Measurements from ENCODE around the gene NELFE. TPM values are rescaled to one million over a fixed set of nuclear protein-coding genes. Genes with fewer than 3 reads are reported as not detected.
"Not testable (repeated sequence)": the region's sequence is repeated elsewhere in the genome, so short reads cannot be mapped to it uniquely, and the experiment has no call there.

NELFE gene
- total RNA-seq, 1 donor from 2014 or later = 85.8 TPM

- no peak overlapping the region for H3K4me3 Mint-ChIP-seq
- no peaks in the 10 kb centered on the region for H3K9me3 Mint-ChIP-seq
- H3K27me3 Mint-ChIP-seq = peaks cover 3% of the 10 kb centered on the region
- no peaks in the 10 kb centered on the region for H3K36me3 Mint-ChIP-seq (ENCODE audit: low read depth)
- intact Hi-C loops (cut with micrococcal nuclease) = no loop called here
- H3K27ac Mint-ChIP-seq = no peak overlapping the region
- DNase-seq = no peak
- no peaks in the 10 kb centered on the region for H3K4me1 Mint-ChIP-seq
Observed at GRCh38 chr6:31930962-31931361, 27.8 kb downstream of the NELFE start.

DNA sequence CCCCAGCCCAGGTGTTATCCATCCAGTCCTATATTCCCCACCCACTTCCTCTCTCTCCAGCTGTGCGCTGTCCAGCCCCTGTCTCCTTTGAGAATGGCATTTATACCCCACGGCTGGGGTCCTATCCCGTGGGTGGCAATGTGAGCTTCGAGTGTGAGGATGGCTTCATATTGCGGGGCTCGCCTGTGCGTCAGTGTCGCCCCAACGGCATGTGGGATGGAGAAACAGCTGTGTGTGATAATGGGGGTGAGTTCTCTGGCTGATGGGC lies 30.2 kb downstream of the NELFE start:
- Mint-ChIP-seq H3K4me1 (peaks cover 1% of the 10 kb centered on the region), H3K27me3 (peaks cover 3% of the 10 kb centered on the region), H3K36me3 (ENCODE audit: low read depth) (no peaks in the 10 kb centered on the region), H3K4me3 (no peak overlapping the region), H3K27ac (no peak overlapping the region), H3K9me3 (no peaks in the 10 kb centered on the region)
- intact Hi-C loops (cut with micrococcal nuclease) = no loop called here
- no peak for DNase-seq

DNA sequence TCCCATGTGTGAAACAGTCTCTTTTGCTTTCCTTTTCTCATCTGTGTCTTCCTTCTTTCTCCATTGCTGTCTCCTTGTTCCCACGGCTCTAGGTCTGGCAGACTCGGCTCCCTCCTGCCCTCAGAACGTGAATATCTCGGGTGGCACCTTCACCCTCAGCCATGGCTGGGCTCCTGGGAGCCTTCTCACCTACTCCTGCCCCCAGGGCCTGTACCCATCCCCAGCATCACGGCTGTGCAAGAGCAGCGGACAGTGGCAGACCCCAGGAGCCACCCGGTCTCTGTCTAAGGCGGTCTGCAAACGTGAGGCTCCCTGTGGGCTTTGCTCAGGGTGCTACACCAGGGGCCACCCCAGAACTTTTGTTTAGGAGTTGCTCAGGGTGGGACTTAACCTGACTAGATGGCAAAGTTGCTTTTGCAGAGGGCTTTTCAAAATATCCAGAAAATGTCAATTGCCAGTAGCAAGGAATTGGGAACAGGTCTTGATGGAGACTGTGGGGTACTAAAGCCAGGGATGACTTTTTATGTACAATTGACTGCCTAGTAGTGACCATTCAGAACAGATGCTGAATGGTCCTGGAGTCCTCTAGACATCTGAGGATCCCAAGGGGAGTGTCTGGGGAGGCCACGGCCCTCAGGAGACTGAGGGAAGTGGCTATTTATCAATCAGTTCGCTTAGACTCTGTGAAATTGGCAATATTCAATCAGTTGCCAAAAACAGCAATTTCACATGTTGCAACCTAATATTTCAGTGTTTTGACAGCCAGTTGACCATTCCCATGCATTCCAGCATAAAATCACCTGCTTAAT lies 30.7 kb downstream of the NELFE start:
- no peak for DNase-seq
- no peak overlapping the region for H3K27ac Mint-ChIP-seq
- H3K4me3 Mint-ChIP-seq = no peak overlapping the region
- H3K27me3 Mint-ChIP-seq = peaks cover 3% of the 10 kb centered on the region
- intact Hi-C loops (cut with micrococcal nuclease) = no loop called here
- H3K36me3 Mint-ChIP-seq (ENCODE audit: low read depth) = no peaks in the 10 kb centered on the region
- peaks cover 1% of the 10 kb centered on the region for H3K4me1 Mint-ChIP-seq
- no peaks in the 10 kb centered on the region for H3K9me3 Mint-ChIP-seq

GRCh38 chr6:31927242-31927862 lies 31.4 kb downstream of the NELFE start, which contains the start of gene C2:
TSS of gene C2 (plus strand) at chr6:31927717. CDS start at chr6:31927753, 36 bp downstream.
- H3K36me3 Mint-ChIP-seq (ENCODE audit: low read depth) = no peaks in the 10 kb centered on the region
- DNase-seq = no peak
- no peak within 1 kb of the TSS for H3K4me3 Mint-ChIP-seq
- peaks cover 1% of the 10 kb centered on the region for H3K4me1 Mint-ChIP-seq
- H3K27me3 Mint-ChIP-seq = peaks cover 3% of the 10 kb centered on the region
- intact Hi-C loops (cut with micrococcal nuclease) = no loop called here
- no peaks in the 10 kb centered on the region for H3K9me3 Mint-ChIP-seq
- H3K27ac Mint-ChIP-seq = no peak within 1 kb of the TSS

DNA sequence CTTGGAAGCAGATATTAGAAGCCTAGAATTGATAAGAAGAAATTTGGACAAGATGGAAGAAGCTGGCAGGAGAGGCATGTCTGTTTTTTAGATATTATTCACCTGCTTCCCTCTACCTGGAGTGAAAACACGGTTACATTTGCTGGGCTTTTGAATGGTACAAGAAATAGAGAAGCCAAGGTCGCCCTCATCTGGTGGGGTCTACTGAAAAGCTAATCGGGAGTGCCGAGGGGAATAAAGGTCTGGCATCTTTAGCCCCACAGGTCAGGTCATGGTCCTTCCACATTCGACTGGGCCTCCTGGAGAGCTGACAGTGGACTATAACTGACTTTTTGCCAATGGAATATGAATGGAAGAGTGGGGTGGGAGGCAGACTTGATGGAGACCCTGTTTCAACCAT lies 35.8 kb downstream of the NELFE start:
- intact Hi-C loops (cut with micrococcal nuclease) = no loop called here
- no peaks in the 10 kb centered on the region for H3K9me3 Mint-ChIP-seq
- no peak overlapping the region for H3K27ac Mint-ChIP-seq
- no peaks in the 10 kb centered on the region for H3K36me3 Mint-ChIP-seq (ENCODE audit: low read depth)
- H3K4me1 Mint-ChIP-seq = peaks cover 1% of the 10 kb centered on the region
- H3K27me3 Mint-ChIP-seq = peaks cover 2% of the 10 kb centered on the region
- peak; percentile 65 for DNase-seq
- H3K4me3 Mint-ChIP-seq = no peak overlapping the region

DNA sequence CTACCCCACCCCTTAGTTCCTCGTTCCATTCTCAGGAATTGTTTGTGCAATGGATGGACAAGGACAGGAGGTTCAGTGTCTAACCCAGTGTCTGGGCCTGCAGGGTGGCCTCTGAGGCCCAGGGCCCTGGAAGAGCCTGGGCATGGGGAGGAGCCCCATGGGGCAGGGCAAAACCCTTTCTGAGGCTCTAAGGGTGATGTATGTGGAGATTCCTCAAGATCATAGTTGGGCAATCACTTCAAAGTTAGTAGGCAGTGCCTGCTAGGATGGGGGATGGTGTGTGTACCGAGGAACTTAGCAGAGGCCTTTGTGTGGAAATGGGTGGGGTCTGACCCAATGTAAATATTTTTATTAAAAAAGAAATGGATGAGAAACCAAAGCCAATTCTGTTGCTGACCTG lies 38.0 kb downstream of the NELFE start:
- DNase-seq = no peak

GRCh38 chr6:31919624-31920303 lies 39.0 kb downstream of the NELFE start:
- Mint-ChIP-seq H3K27me3 (peaks cover 3% of the 10 kb centered on the region), H3K36me3 (ENCODE audit: low read depth) (no peaks in the 10 kb centered on the region), H3K9me3 (no peaks in the 10 kb centered on the region), H3K27ac (no peak overlapping the region), H3K4me3 (no peak overlapping the region), H3K4me1 (no peaks in the 10 kb centered on the region)
- intact Hi-C loops (cut with micrococcal nuclease) = no loop called here
- no peak for DNase-seq

More for the DNA sequence above, 38.0 kb downstream of the NELFE start:
- H3K36me3 Mint-ChIP-seq (ENCODE audit: low read depth) = no peaks in the 10 kb centered on the region
- H3K27ac Mint-ChIP-seq = no peak overlapping the region
- H3K9me3 Mint-ChIP-seq = no peaks in the 10 kb centered on the region
- intact Hi-C loops (cut with micrococcal nuclease) = no loop called here
- no peak overlapping the region for H3K4me3 Mint-ChIP-seq
- peaks cover 2% of the 10 kb centered on the region for H3K27me3 Mint-ChIP-seq
- H3K4me1 Mint-ChIP-seq = peaks cover 1% of the 10 kb centered on the region

DNA sequence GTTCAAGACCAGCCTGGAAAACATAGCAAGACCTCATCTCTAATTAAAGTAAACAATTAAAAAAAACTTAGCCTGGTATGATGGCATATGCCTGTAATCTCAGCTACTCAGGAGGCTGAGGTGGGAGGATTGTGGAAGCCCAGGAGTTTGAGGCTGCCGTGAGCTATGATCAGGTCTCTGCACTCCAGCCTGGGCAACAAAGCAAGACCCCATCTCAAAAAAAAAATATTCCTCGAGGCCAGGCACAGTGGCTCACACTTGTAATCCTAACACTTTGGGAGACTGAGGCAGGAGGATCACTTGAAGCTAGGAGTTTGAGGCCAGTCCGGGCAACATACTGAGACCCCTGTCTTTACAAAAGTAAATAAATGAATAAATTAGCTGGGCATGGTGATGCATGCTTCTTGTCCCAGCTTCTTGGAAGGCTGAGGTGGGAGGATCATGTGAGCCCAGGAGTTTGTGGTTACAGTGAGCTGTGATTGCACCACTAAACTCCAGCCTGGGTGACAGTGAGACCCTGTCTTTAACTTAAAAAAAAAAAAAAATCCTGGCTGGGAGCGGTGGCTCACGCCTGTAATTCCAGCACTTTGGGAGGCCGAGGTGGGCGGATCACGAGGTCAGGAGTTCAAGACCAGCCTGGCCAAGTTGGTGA lies 40.6 kb downstream of the NELFE start:
- Mint-ChIP-seq H3K27ac (no peak overlapping the region), H3K9me3 (no peaks in the 10 kb centered on the region), H3K36me3 (ENCODE audit: low read depth) (no peaks in the 10 kb centered on the region), H3K27me3 (peaks cover 3% of the 10 kb centered on the region), H3K4me3 (no peak overlapping the region), H3K4me1 (no peaks in the 10 kb centered on the region)
- DNase-seq = no peak
- intact Hi-C loops (cut with micrococcal nuclease) = no loop called here

- Mint-ChIP-seq H3K27ac (no peak overlapping the region), H3K27me3 (peaks cover 3% of the 10 kb centered on the region), H3K36me3 (ENCODE audit: low read depth) (no peaks in the 10 kb centered on the region), H3K9me3 (no peaks in the 10 kb centered on the region), H3K4me3 (no peak overlapping the region), H3K4me1 (no peaks in the 10 kb centered on the region)
- intact Hi-C loops (cut with micrococcal nuclease) = no loop called here
- no peak for DNase-seq
Observed at GRCh38 chr6:31915756-31916155, 43.0 kb downstream of the NELFE start.

GRCh38 chr6:31915351-31915750 lies 43.4 kb downstream of the NELFE start:
- intact Hi-C loops (cut with micrococcal nuclease) = no loop called here
- Mint-ChIP-seq H3K27ac (no peak overlapping the region), H3K27me3 (peaks cover 3% of the 10 kb centered on the region), H3K9me3 (no peaks in the 10 kb centered on the region), H3K36me3 (ENCODE audit: low read depth) (no peaks in the 10 kb centered on the region), H3K4me1 (peaks cover under 1% of the 10 kb centered on the region), H3K4me3 (no peak overlapping the region)
- DNase-seq = no peak

GRCh38 chr6:31911826-31912585 lies 46.8 kb downstream of the NELFE start:
- Mint-ChIP-seq H3K27ac (no peak overlapping the region), H3K4me3 (no peak overlapping the region)
- intact Hi-C loops (cut with micrococcal nuclease) = no loop called here

GRCh38 chr6:31909298-31909697 lies 49.5 kb downstream of the NELFE start:
- H3K4me3 Mint-ChIP-seq; intact Hi-C loops (cut with micrococcal nuclease); H3K36me3 Mint-ChIP-seq (ENCODE audit: low read depth); H3K27me3 Mint-ChIP-seq; H3K27ac Mint-ChIP-seq; DNase-seq; H3K9me3 Mint-ChIP-seq: not testable (repeated sequence)
- H3K4me1 Mint-ChIP-seq = peaks cover 11% of the 10 kb centered on the region

More at GRCh38 chr6:31911826-31912585, 46.8 kb downstream of the NELFE start:
- DNase-seq = no peak
- Mint-ChIP-seq H3K27me3 (peaks cover 3% of the 10 kb centered on the region), H3K4me1 (peaks cover 8% of the 10 kb centered on the region), H3K36me3 (ENCODE audit: low read depth) (no peaks in the 10 kb centered on the region), H3K9me3 (no peaks in the 10 kb centered on the region)

- H3K4me3 Mint-ChIP-seq = no peak overlapping the region
- H3K36me3 Mint-ChIP-seq (ENCODE audit: low read depth) = no peaks in the 10 kb centered on the region
- no peaks in the 10 kb centered on the region for H3K9me3 Mint-ChIP-seq
- no peak for DNase-seq
- no peak overlapping the region for H3K27ac Mint-ChIP-seq
- intact Hi-C loops (cut with micrococcal nuclease) = no loop called here
- H3K27me3 Mint-ChIP-seq = no peaks in the 10 kb centered on the region
- peaks cover 11% of the 10 kb centered on the region for H3K4me1 Mint-ChIP-seq
Observed at GRCh38 chr6:31908791-31909190, 50.0 kb downstream of the NELFE start.
